H1 (cell line): ENCODE measurements around the gene FMNL1. TPM values are rescaled to one million over a fixed set of nuclear protein-coding genes. Genes with fewer than 3 reads are reported as not detected.

ENCODE experiments used
- CHD2 ChIP-seq: IDR thresholded peaks from 2 replicates; pipeline ENCODE4 v1.6.1; 2012; ENCODE audit warnings: low read length, improper control_type of control experiment
- CREB1 ChIP-seq: IDR thresholded peaks from 2 replicates; pipeline ENCODE4 v1.6.1; 2012; ENCODE audit warnings: inconsistent platforms
- EP300 ChIP-seq, 2 experiments: IDR thresholded peaks; 1 replicate in 1 of 2; 2 replicates in 1 of 2; pipeline ENCODE4 v1.6.1; 2011 to 2012; ENCODE audit warnings: low read depth in 2 of 2, low read length in 2 of 2, mild to moderate bottlenecking in 2 of 2, borderline replicate concordance in 1 of 2, inconsistent platforms in 1 of 2, moderate library complexity in 1 of 2
- KDM4A ChIP-seq: IDR thresholded peaks from one replicate; pipeline ENCODE4 v1.7.1; 2012; ENCODE audit warnings: low read depth, mild to moderate bottlenecking, moderate library complexity, low read length, inconsistent platforms; ENCODE audit not compliant: severe bottlenecking
- PHF8 ChIP-seq: fragments of 200-600 bp; sonication (generic); conservative IDR thresholded peaks from 2 replicates; pipeline ENCODE4 v1.7.1; 2012; ENCODE audit warnings: low read depth, mild to moderate bottlenecking, inconsistent platforms, low read length, moderate library complexity
- SP2 ChIP-seq: IDR thresholded peaks from 2 replicates; pipeline ENCODE4 v1.6.1; 2012; ENCODE audit warnings: mild to moderate bottlenecking, low read length, inconsistent platforms
- SRF ChIP-seq: IDR thresholded peaks from 2 replicates; pipeline ENCODE4 v1.6.1; 2011; ENCODE audit warnings: mild to moderate bottlenecking, low read depth, low read length, moderate library complexity
- polyA plus RNA-seq, 7 experiments: library from polyadenylated mRNA; depleted of rRNA in 3 of 7; stranded (reverse) in 5 of 7; unstranded in 2 of 7; fragments of >200 nt in 5 of 7; fragments of 200-250 nt in 2 of 7; gene quantifications; 1 replicate in 5 of 7; 2 replicates in 1 of 7; 4 replicates in 1 of 7; pipeline versions ENCODE4 v1.2.1 to v1.2.3, GENCODE V29; 2011 to 2013; ENCODE audit warnings: missing spikeins in 2 of 7, mixed read lengths in 2 of 7
- total RNA-seq: library from RNA; stranded (reverse); fragmentation: NEBNext Ultra II Directional; extraction: Animal tissue kit (Norgen Biotek cat#: 25700); gene quantifications from 2 replicates; pipeline ENCODE4 v1.2.1, GENCODE V29; 2021
- TF ChIP-seq, protein P1 (sequence below), 3 experiments: IDR thresholded peaks; 1 replicate in 2 of 3; 2 replicates in 1 of 3; pipeline versions ENCODE4 v1.5.1 to v1.6.1; 2011; ENCODE audit warnings: low read length in 3 of 3, mild to moderate bottlenecking in 3 of 3, inconsistent platforms in 2 of 3, low read depth in 1 of 3, moderate library complexity in 1 of 3; ENCODE audit not compliant: insufficient read depth in 1 of 3; ENCODE audit errors: control extremely low read depth in 1 of 3
- TF ChIP-seq, protein P2 (sequence below): IDR thresholded peaks from 2 replicates; pipeline ENCODE4 v1.6.1; 2012; ENCODE audit warnings: inconsistent platforms

The FMNL1 gene
- total and polyA plus RNA-seq, 2 of the 8 experiments (the other 6 are each of a cell fraction or from before 2014, with no cell fraction given), result 2.5 to 8.6 TPM

DNA sequence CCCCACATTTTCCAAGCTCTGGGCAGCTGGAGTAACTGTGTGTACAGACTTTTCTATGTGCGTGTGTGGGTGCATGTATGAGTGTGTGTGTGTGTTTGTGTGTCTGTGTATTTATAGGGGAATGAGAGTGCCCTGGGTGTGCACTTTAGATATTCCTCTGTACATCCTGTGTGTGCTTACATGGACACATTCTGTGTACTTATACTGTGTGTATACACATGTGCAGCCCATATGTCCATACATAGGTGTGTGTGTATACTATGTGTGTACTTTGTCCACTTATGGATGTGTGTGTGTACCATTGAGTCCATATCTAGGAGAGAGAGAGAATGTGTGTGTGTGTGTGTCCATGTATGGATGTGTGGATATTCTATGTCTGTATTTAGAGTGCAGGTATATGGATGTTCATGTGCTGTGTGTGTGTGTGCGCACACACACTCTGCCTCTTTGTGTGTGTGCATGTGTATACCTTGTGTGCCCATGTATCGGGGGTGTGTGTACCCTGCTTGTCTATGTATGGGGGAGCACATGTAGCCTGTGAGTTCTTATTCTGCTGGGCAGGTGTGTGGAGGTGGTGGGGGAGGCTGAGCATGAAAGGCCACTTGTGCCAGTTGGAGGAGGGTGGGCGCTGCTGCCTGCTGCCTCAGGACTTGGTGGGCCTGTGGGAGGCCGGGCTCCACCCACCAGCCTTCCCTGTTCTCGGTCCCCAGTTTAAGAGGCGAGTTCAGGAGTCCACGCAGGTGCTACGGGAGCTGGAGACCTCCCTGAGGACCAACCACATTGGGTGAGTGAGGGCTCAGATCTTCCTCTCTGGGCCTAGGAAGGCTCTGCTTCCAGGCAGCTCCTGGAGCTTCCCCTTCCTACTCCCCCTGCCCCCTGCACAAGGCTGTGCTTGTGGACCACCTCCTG is 11.1 kb downstream of the FMNL1 start (continued):
- TF ChIP-seq, protein P1, sequence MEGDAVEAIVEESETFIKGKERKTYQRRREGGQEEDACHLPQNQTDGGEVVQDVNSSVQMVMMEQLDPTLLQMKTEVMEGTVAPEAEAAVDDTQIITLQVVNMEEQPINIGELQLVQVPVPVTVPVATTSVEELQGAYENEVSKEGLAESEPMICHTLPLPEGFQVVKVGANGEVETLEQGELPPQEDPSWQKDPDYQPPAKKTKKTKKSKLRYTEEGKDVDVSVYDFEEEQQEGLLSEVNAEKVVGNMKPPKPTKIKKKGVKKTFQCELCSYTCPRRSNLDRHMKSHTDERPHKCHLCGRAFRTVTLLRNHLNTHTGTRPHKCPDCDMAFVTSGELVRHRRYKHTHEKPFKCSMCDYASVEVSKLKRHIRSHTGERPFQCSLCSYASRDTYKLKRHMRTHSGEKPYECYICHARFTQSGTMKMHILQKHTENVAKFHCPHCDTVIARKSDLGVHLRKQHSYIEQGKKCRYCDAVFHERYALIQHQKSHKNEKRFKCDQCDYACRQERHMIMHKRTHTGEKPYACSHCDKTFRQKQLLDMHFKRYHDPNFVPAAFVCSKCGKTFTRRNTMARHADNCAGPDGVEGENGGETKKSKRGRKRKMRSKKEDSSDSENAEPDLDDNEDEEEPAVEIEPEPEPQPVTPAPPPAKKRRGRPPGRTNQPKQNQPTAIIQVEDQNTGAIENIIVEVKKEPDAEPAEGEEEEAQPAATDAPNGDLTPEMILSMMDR (IDR thresholded peaks at IDR 0.05; ENCODE audit: control extremely low read depth in 1 of 3, insufficient read depth in 1 of 3, low read depth in 1 of 3, low read length in 3 of 3), result no peak
- TF ChIP-seq SP2 (no peak), KDM4A (no peak), SRF (no peak), CHD2 (no peak), CREB1 (no peak), PHF8 (no peak), EP300 (IDR thresholded peaks at IDR 0.05; ENCODE audit: borderline replicate concordance in 1 of 2, low read depth in 2 of 2, low read length in 2 of 2) (no peak)
- TF ChIP-seq, protein P2, sequence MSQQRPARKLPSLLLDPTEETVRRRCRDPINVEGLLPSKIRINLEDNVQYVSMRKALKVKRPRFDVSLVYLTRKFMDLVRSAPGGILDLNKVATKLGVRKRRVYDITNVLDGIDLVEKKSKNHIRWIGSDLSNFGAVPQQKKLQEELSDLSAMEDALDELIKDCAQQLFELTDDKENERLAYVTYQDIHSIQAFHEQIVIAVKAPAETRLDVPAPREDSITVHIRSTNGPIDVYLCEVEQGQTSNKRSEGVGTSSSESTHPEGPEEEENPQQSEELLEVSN, result no peak
